Activated CD4-positive, alpha-beta T cell treated with anti-CD3 and anti-CD28 coated beads, Interleukin-2, amount 50 U/mL, for 1 hour (primary cell): ENCODE results near the gene RPL38.
A peak's percentile ranks its signal among the peaks of the same experiment; 100 is the strongest.
"Not testable (repeated sequence)": the region's sequence is repeated elsewhere in the genome, so short reads cannot be mapped to it uniquely, and the experiment has no call there.

Source experiments
- DNase-seq: peaks from one replicate; pipeline ENCODE4 v3.0.0-alpha.2; 2020

The RPL38 gene

DNA sequence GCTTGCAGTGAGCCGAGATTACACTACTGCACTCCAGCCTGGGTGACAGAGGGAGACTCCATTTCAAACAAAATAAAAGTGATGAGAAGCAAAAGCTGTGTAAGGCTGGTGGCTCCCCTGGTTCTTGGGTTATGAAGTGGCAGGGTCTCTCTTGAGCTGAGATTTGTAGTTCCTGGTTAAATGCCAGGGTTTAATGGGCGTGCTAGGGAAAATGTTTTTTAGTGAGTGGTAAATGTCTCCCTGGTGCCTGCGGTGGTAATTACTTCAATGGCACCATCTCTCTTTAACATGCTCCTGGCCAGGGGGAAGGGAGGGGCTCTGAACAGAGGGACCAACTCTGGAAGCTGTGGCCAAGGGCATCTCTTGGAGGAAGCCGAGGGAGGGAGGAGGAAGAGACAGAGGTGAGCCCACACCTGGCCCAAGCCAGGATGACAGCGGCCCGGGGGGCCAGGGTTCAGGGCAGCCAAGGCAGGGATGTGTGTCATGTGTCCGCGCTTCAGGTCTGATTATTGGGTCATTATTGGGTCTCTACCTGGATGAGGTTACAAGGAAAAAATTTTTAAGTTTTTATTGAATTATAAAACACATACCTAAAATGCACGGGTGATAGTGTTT, 17.8 kb upstream of the RPL38 start:
- no peak for DNase-seq

DNA sequence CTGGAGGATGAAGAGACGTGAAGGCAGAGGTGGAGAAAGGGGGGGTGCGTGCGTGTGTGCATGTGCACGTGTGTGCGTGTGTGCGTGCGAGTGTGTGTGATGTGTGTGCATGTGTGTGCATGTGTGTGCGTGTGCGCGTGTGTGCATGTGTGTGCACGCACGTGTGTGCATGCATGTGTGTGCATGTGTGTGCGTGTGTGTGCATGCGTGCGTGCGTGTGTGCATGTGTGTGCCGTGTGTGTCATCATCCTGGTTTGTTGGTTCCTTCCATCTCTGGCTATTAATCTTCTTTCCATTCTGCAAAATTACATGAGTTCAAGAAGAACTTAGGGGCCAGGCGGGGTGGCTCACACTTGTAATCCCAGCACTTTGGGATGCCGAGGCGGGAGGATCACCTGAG, 17.0 kb upstream of the RPL38 start:
- DNase-seq = no peak

GRCh38 chr17:74187761-74188160, 15.7 kb upstream of the RPL38 start:
- no peak for DNase-seq

- not testable (repeated sequence) for DNase-seq
Observed at GRCh38 chr17:74188687-74189086, 14.8 kb upstream of the RPL38 start.

GRCh38 chr17:74190154-74190553, 13.3 kb upstream of the RPL38 start:
- no peak for DNase-seq

GRCh38 chr17:74190807-74191406, 12.6 kb upstream of the RPL38 start:
- DNase-seq = no peak

DNA sequence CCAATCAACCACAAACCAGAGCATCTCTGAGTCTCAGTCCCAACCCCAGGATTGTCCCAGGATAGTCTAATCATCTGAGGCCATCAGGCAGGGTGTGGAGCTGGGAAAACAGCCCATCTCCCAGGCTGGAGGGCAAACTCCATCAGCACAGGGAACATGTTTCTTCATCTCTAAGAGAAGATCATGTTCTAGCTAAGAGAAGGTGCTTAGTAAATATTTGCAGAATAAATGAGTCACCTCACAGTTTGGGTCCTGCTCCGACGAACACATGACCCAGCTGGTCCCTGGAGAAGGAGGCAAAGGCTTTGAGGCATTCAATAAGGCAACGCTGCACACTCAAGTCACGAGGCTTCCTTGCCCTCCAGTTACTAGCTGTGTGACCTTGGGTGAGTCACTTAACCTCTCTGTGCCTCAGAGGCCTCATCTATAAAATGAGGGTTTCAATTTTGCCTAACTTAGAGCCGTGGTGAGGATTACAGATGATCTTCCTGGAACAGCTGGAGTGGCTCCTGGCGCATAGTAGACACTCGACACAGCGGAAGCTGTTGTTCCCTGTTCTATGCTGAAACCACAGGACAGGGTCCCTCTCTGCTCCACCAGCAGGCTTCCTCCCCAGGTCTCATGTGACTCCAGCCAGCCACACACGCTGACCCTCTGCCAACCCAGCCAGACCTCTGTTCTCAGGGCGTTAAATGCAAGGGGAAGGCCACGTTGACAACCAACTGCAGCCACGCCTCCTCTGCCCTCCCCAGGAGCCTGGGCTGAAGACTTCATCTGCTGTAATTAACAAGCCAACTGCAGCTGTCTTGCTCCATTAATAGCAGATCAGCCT, 10.3 kb upstream of the RPL38 start:
- no peak for DNase-seq

GRCh38 chr17:74194682-74195081, 8.8 kb upstream of the RPL38 start:
- no peak for DNase-seq

- DNase-seq = no peak
Observed at GRCh38 chr17:74196541-74197317, 6.7 kb upstream of the RPL38 start.

DNA sequence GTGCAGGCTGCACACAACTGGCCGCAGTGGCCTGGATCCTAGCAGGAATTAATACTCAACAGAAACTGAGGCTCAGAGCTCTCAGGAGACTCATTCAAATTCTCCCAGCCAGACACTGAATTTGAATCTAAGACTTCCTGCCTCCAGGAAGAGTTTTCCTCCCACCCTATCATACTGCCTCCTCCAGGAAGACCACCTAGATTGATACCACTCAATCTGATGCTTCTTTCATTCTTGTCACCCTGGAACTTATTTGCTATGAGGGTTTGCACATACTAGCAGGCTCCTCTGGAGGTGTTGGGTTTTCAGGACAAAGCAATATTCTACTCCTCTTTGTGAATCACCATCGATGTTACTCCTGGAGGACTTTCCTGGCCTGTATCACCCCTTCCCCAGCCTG, 5.7 kb upstream of the RPL38 start:
- DNase-seq = no peak

GRCh38 chr17:74198694-74199093, 4.8 kb upstream of the RPL38 start:
- DNase-seq = no peak

DNA sequence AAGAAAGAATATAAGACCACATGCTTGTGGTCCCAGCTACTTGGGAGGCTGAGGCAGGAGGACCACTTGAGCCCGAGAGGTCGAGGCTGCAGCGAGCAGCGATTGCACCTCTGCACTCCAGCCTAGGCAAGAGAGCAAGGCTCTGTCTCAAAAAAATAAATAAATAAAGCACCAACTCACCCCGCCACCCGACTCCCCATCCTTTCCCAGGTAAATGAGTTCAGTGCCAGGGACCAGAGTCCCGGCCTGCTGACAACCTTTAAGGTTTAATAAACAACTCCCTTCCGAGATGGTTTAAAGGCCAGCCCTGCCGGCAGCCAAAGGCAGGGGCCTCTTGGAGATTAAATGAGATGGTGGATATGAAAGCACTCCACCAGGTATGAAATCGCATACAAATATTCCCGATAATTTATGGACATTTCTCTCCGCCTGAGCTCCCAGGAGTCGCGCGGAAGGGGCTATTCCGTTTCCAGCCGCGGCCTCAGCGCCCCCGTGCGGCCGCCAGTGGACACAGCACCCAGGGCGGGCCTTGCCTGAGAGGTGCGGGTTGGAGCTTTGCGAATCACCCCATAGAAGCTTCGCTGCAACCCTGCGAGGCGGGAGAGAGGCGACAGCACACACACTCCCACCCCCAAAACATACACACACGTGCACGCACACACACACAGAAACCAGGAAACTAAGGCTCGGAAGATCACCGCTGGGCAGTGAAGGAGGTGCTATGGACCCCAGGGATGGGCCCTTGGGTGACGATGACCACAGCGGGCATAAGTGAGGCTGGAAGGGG, 4.0 kb upstream of the RPL38 start:
- DNase-seq = peak; percentile 57

DNA sequence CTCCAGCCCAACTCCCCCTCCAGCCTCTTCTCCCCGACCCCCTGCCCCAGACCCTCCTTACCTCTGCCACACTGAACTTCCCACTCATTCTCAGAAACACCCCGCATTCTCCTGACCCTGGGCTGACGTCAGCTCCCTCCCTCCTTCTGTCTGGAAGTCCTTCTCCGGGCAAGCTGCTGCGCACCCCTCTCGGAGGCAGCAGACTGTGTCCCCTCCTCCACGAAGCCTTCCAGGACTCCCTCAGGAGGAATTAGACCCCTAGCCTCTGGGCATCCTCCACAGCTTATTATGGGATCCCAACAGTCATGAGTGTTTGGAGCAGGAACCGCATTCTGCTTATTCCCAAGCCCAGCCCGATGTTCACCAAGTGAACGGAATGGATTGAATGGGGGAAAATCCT, 3.4 kb upstream of the RPL38 start:
- DNase-seq = no peak

DNA sequence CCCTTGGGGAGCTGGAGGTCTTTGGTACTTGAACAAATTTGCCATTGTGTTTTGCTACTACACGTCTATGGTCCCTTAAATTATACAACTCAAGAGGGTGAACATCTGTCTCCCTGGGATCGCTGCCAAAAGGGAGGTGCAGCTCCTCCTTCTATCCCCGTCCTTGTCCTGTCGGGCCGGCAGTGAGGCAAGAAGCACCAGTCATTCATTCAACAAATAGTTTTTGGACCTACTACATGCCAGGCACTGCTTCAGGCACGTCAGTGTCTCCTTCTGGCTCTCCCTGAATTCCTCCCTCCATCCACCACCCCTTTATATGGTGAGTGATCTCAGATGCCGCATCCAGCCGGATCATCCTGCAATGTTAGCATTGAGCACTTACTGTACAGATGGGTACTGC, 2.2 kb upstream of the RPL38 start:
- DNase-seq = no peak

DNA sequence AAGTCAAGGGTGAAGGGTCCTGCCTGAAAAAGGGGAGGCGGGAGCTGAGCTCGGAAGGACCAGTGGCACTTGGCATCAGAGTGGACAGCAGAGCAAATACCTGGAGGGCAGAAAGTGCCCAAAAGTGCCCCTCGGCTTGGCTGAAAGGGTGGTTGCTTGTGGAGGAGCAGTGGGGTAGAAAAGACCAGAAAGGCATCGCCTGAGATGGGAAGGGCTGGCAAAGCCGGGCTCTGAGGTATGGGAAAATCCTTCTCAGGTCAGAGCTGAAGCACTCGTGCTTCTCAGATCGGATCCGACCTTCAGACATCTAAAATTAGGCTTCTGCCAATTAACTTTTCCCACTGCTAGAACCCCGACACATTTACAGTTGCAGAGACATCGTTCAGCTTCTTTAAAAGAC, 1.5 kb upstream of the RPL38 start:
- no peak for DNase-seq

- DNase-seq = no peak
Observed at GRCh38 chr17:74202938-74203337, 540 bp upstream of the RPL38 start.

GRCh38 chr17:74204474-74204873, 996 bp downstream of the RPL38 start:
- no peak for DNase-seq

GRCh38 chr17:74205274-74205673, 1.8 kb downstream of the RPL38 start:
- DNase-seq = no peak

DNA sequence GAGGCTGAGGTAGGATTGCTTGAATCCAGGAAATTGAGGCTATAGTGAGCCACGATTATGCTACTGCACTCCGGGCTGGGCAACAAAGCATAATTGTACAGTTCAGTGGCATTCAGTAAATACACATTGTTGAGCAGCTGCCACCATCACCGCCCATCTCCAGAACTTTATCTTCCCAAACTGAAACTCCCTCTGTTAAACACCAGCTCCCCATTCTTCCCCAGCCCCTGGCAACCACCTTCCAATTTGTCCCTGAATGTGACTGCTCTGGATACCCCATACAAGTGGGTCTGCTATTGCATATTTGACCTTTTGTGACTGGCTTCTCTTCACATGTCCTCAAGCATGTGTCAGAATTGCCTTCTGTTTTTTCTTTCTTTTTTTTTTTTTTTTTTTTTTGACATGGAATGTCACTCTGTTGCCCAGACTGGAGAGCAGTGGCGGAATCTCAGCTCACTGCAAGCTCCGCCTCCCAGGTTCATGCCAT, 2.9 kb downstream of the RPL38 start:
- no peak for DNase-seq

DNA sequence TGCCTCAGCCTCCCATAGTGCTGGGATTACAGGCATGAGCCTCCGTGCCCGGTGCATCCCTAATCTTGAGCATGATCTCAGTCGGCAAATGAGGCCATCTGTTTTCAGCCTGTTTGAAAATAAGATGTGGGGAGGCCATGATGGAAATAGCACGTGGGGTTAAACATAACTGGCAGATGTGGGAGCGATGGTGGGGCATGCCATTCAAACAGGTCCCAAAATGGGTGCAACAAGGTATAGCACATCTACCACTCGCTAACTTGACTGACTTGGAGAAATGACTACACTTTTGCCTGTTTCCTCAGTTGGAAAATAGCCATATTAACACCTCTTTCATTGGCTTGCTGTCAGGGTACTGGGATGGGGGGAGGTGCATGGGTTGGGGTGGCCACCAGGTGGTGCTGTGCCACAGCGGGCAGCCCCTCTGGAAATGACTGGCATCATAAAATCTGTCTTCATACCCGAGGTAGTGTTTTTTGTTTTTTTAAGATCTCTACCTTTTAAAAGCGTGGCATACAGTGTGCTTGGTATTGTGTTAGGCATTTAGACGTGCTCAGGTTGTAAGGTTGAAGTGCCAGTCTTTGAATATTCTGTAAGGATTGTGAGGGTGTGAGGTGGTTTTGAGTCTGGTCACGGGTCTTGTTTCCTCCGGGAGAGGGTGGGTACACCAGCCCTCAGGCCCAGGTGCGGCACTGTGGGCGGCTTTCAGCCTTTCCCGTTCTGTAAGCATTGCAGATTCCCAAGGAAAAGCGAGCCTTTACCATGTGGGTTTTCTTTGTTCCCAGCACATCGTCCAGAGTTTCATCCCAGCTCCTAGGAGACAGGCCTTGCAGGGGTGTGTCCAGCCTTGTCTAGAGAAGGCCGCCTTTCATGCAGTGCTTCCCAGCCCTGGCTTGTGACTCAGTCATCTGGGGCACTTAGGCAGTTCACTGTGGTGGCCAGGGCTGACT, 7.0 kb downstream of the RPL38 start:
- DNase-seq = peak; percentile 83
